GM19467 (cell line): ENCODE data around the gene ZSCAN10.

ENCODE experiments used
- ATAC-seq: cut with Tn5 transposase; IDR thresholded peaks from one replicate; pipeline ENCODE4 v1.9.1; 2021; ENCODE audit warnings: mild to moderate bottlenecking, moderate library complexity; ENCODE audit not compliant: unreplicated experiment

ZSCAN10 gene

GRCh38 chr16:3134338-3135125, 35.4 kb upstream of the ZSCAN10 start, which contains the start of gene ZNF213:
ZNF213 (plus strand) TSS chr16:3135029; CDS start chr16:3137281, 2,252 bp downstream.
- peak; percentile 85 for ATAC-seq

GRCh38 chr16:3133844-3134243, 34.8 kb upstream of the ZSCAN10 start:
- no peak for ATAC-seq

DNA sequence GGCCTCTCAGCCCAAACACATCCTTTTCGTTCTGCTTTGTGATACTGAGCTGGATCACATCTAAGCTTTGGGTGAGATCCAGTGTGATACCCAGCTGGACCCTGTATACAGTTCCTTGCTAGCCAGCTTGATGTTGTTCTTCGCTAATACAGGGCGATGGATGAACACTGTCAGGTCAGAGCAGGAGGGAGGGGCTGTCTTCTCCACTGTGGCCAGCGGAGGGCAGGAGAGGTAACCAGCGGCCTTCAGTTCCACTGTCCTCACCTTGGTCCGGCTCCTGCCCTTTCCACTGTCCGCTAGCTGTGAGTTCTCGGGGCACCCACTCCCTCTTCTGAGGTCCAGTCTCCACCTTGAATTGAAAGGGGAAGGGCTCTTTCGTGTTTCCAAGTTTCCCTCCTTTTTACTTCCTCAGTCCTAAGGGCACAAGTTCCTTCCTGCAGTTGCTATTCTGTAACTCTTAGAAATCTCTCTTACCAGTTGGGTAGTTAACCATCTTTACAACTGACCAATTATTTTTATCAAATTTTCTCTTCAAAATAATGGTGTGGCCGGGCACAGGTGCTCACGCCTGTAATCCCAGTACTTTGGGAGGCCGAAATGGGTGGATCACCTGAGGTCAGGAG, 32.8 kb upstream of the ZSCAN10 start:
- ATAC-seq = no peak

- peak; percentile 56 for ATAC-seq
Measured at GRCh38 chr16:3129137-3130131, 30.3 kb upstream of the ZSCAN10 start.

DNA sequence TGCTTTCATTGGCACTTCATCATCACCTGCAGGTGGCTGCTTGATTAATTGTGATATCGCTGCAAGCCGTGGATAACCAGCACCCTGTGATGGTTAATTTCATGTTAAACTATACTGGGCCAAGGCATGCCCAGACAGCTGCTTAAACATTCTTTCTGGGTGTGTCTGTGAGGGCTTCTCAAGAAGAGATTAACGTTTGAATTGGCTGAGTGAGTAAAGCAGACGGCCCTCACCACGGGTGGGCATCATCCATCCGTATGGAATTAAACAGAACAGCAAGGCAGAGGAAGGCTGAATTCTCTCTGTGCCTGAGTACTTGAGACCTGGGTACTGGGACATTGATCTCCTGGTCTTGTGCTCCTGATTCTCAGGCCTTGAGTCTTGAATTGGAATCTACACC, 28.7 kb upstream of the ZSCAN10 start:
- ATAC-seq = no peak

GRCh38 chr16:3123986-3124886, 25.1 kb upstream of the ZSCAN10 start:
- peak; percentile 75 for ATAC-seq

DNA sequence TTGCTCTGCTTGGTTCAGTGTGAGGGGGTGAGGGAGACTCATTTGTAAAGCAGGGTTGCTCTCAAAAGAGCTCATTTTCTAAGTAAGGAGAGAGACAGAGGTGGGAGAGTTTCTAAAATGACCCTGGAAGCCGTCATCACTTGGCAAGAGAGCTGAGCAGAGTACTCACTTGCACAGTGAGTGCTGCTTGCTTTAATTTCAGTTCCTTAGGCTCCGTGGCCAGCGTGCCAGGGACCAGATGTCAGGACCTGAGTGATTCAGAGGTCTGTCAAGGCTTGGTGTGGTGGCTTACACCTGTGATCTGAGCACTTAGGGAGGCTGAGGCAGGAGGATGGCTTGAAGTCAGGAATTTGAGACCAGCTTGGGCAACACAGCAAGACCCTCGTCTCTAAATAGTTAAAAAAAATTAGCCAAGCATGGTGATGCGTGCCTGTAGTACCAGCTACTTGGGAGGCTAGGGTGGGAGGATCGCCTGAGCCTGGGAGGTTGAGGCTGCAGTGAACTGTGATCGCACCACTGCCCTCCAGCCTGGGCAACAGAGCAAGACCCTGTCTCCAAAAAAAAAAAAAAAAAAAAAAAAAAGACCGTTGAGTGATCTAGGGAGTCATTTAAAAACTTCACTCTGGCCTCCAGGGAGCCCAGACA, 24.0 kb upstream of the ZSCAN10 start:
- ATAC-seq = no peak

- ATAC-seq = no peak
Measured at GRCh38 chr16:3121851-3122467, 22.9 kb upstream of the ZSCAN10 start.

DNA sequence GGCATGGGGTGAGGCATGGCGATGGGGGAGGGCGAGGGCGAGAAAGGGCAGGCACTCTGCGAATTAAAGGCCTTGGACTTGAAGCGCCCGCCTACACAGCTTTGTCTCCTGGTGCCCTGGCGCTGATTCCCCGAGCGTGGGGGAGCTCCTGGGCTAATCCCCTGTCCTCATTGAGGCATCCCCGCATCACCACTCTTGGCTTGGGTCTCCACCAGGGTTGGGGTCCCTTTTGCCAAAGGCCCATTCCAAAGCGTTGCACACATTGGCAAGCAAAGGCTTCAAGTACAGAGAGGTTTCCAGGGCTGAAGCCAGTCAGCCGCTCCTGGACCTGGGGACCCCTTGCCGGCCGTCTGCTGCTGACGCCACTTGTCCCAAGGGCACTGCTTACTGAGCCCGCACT, 21.3 kb upstream of the ZSCAN10 start:
- ATAC-seq = no peak

- no peak for ATAC-seq
Measured at GRCh38 chr16:3119701-3120408, 20.8 kb upstream of the ZSCAN10 start.

DNA sequence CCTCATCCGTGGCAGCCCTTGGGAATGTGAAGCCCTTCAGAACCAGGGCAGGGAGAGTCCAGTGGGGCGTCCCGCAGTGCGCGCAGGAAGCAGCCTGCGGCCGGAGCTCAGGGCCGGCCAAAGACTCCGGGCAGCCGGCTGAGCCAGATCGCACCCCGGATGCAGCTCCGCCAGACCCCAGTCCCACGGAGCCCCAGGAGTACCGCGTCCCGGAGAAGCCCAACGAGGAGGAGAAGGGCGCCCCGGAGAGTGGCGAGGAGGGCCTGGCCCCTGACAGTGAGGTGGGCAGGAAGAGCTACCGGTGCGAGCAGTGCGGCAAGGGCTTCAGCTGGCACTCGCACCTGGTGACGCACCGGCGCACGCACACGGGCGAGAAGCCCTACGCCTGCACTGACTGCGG, 20.2 kb upstream of the ZSCAN10 start:
- no peak for ATAC-seq

GRCh38 chr16:3118846-3119245, 19.8 kb upstream of the ZSCAN10 start:
- ATAC-seq = no peak

DNA sequence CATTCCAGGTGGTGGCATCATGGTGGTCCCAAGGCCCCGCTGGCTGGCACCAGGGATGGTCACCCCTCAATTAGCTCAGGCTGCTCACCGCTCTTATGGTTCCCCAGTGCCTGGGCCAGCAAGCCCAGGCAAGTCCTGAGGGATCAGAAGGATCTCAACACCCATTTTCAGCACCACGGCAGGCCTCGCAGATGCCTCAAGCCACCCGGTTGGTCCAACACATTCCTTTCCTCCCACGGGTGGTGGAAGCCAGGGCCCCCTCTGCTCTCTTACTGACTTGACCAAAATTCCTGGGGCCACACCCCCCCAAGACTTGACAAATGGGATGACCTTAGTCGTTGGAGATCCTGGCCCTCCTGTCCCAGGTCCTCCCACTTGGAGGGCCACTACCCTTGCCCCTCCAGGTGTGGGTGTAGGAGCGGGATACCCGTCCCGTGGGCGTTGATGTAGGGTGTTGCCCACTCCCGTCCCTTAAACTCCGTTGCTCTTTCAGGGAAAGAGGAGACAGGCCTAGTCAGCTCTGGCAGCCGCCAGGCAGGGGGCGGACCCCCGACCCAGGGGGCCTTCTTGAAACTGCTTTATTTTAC, 19.2 kb upstream of the ZSCAN10 start:
- no peak for ATAC-seq

- ATAC-seq = no peak
Measured at GRCh38 chr16:3115561-3115960, 16.5 kb upstream of the ZSCAN10 start.

DNA sequence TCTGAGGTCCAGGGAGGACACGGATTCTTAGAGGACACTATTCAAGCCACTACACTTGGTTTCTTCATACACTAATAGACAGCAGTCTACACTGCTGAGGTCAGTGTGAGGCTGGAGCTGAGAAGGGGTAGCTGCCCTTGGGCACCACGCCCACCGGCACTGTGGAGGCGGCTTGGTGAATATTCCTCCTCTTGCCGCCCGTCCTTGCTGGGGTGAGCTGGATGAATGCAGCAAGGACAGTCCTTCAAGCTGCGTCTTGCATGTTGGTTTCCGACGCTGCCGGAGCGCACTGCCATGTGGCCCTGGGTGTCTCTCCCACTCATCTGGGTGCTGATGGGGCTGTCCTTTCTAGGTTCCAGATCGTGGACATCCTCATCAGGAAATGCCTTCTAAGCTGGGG, 15.9 kb upstream of the ZSCAN10 start:
- ATAC-seq = no peak

GRCh38 chr16:3113765-3114479, 14.8 kb upstream of the ZSCAN10 start:
- no peak for ATAC-seq

DNA sequence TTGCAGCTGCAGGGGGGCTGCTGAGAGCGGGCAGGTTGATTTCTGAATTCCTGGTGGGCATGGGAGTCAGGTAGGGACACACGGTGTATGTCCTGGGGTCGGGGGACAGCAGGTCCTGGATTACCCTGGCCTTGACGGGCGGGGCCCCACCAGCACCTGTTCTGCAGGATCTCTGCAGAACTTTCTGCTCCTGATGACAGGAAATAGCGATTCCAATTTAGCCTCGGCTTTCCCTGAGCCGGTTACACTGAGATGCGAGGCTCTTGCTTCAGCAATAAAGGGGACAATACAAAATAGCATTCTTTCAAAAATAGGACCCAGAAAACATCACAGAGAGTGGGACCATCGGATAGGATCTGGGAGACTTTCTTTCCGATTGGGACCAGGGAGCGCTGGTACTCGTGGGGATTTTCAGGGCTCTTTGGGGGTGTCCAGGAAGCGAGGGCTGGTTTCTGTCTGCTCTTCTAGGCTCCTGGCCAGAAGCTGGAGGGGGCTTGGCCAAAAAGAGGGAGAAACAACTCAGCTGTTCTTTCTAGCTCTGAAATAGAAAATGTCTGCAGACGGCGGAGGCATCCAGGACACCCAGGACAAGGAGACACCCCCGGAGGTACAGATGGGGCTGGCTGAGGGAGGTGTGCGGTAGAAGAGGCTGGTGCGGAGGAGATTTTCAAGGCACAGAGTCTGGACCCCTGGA, 13.9 kb upstream of the ZSCAN10 start:
- no peak for ATAC-seq
